MM.1S (cell line): Measurements from ENCODE around the gene ZNF217.

Source experiments
- EZH2 ChIP-seq: fragments of 300-600 bp; sonication (generic); optimal IDR thresholded peaks from 2 replicates; pipeline ENCODE3; 2017; ENCODE audit warnings: low read depth, mild to moderate bottlenecking, antibody characterized with exemption, low read length, mixed read lengths
- EZH2phosphoT487 ChIP-seq: fragments of 300-600 bp; sonication (generic); IDR thresholded peaks from 2 replicates; pipeline ENCODE4 v1.6.1; 2018; ENCODE audit warnings: antibody characterized with exemption, low read length
- TF ChIP-seq, protein P1 (sequence below): fragments of 300-600 bp; sonication (generic); IDR thresholded peaks from 2 replicates; pipeline ENCODE4 v1.5.1; 2016; ENCODE audit warnings: antibody characterized with exemption, low read length, mixed read lengths

DNA sequence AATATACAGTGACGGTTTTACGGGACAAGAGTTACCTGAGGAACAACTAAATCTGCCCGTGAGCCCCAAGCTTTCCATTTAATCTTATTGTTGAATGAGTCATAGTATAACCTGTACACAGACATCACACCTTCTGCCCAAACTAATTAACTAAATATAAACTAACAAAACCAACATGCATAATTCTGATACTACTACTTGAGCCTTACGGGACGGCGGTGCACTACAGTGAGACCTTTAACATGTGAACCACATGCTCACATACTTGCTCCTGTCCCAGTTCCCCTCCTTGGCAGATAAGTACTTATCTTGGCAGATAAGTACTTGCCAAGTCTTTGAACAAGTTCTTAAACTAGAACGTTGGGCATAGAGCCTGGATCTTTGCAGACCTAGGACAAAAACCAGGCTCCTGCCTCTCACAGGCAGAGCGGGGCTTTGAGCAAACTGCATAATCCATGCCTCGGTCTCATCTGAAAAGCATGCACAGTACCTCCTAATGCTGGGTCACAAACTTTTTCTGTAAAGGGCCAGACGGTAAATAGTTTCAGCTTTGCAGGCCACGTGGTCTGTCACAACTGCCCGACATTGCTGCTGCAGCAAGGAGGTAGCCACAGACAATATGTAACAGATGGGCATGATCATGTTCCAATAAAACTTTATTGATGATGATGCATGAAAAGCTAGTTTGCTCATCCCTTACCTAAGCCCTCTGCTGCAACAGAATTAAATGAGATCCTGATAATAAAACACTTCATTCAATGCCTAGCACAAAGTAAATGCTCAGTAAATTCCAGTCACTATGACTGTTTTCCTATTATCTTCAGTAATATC lies 23.0 kb downstream of the ZNF217 start:
- TF ChIP-seq, protein P1, sequence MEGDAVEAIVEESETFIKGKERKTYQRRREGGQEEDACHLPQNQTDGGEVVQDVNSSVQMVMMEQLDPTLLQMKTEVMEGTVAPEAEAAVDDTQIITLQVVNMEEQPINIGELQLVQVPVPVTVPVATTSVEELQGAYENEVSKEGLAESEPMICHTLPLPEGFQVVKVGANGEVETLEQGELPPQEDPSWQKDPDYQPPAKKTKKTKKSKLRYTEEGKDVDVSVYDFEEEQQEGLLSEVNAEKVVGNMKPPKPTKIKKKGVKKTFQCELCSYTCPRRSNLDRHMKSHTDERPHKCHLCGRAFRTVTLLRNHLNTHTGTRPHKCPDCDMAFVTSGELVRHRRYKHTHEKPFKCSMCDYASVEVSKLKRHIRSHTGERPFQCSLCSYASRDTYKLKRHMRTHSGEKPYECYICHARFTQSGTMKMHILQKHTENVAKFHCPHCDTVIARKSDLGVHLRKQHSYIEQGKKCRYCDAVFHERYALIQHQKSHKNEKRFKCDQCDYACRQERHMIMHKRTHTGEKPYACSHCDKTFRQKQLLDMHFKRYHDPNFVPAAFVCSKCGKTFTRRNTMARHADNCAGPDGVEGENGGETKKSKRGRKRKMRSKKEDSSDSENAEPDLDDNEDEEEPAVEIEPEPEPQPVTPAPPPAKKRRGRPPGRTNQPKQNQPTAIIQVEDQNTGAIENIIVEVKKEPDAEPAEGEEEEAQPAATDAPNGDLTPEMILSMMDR = no peak
- no peak for TF ChIP-seq EZH2
- no peak for TF ChIP-seq EZH2phosphoT487
